K562 (cell line): ENCODE measurements around the gene DDAH2. TPM values are rescaled to one million over a fixed set of nuclear protein-coding genes. Genes with fewer than 3 reads are reported as not detected.
A peak's percentile ranks its signal among the peaks of the same experiment; 100 is the strongest.

Source experiments
- CUX1 ChIP-seq: fragments of 200-800 bp; sonication (Bioruptor generic); IDR thresholded peaks from 2 replicates; pipeline ENCODE4 v1.6.1; 2016; ENCODE audit warnings: missing genetic modification characterization, missing compliant biosample characterization
- ETV6 ChIP-seq, 3 experiments: fragments of 150-350 bp in 1 of 3; sonication (generic) in 1 of 3; formaldehyde crosslinking in 1 of 3; IDR thresholded peaks; 2 replicates each; pipeline versions ENCODE4 v1.6.1 to v1.8.0; 2014 to 2022; ENCODE audit warnings: borderline replicate concordance in 2 of 3, low read depth in 2 of 3, antibody characterized with exemption in 1 of 3, low read length in 1 of 3, mild to moderate bottlenecking in 1 of 3, missing genetic modification reagents in 1 of 3
- IFI16 ChIP-seq: fragments of 250-450 bp; sonication (Bioruptor Pico); IDR thresholded peaks from 2 replicates; pipeline ENCODE4 v2.1.2; 2022; ENCODE audit warnings: mild to moderate bottlenecking, inconsistent platforms
- MEF2D ChIP-seq: conservative IDR thresholded peaks from 2 replicates; pipeline ENCODE4 v1.6.1; 2016; ENCODE audit warnings: low read depth, missing genetic modification characterization, missing compliant biosample characterization
- MYBL2 ChIP-seq, 2 experiments: fragments of 450-650 bp in 1 of 2; sonication (generic) in 1 of 2; formaldehyde crosslinking in 1 of 2; IDR thresholded peaks; 2 replicates each; pipeline versions ENCODE4 v1.6.1 to v1.8.1; 2017 to 2022; ENCODE audit warnings: borderline replicate concordance in 1 of 2, inconsistent platforms in 1 of 2, low read depth in 1 of 2, mild to moderate bottlenecking in 1 of 2, missing genetic modification reagents in 1 of 2, moderate library complexity in 1 of 2
- NR2C1 ChIP-seq, 2 experiments: fragments of 450-650 bp; IDR thresholded peaks; 2 replicates each; pipeline ENCODE4 v1.6.1; 2017; ENCODE audit warnings: mild to moderate bottlenecking in 2 of 2, antibody characterized with exemption in 1 of 2, inconsistent platforms in 1 of 2, missing compliant biosample characterization in 1 of 2, missing genetic modification characterization in 1 of 2
- RB1 ChIP-seq: fragments of 450-650 bp; IDR thresholded peaks from 2 replicates; pipeline ENCODE4 v1.6.1; 2017; ENCODE audit warnings: low read depth, mild to moderate bottlenecking
- RBM22 ChIP-seq: fragments of 200-400 bp; formaldehyde crosslinking; IDR thresholded peaks from 2 replicates; pipeline ENCODE4 v1.6.1; 2018; ENCODE audit warnings: low read length, low read depth; ENCODE audit not compliant: poor library complexity, severe bottlenecking
- SOX6 ChIP-seq: fragments of 450-650 bp; IDR thresholded peaks from 2 replicates; pipeline ENCODE4 v1.6.1; 2014; ENCODE audit warnings: mild to moderate bottlenecking
- ZBTB5 ChIP-seq: fragments of 450-650 bp; IDR thresholded peaks from 2 replicates; pipeline ENCODE4 v1.6.1; 2017; ENCODE audit warnings: antibody characterized with exemption
- ZNF311 ChIP-seq: fragments of 250-450 bp; sonication (Bioruptor Pico); IDR thresholded peaks from 2 replicates; pipeline ENCODE4 v1.4.0; 2020; ENCODE audit warnings: mild to moderate bottlenecking, moderate library complexity
- ZNF347 ChIP-seq: fragments of 450-650 bp; formaldehyde crosslinking; IDR thresholded peaks from 2 replicates; pipeline ENCODE4 v1.4.0; 2020; ENCODE audit warnings: low read depth, mild to moderate bottlenecking, moderate library complexity
- ZNF592 ChIP-seq: fragments of 450-650 bp; IDR thresholded peaks from 2 replicates; pipeline ENCODE4 v1.6.1; 2017; ENCODE audit warnings: antibody characterized with exemption, mild to moderate bottlenecking
- ZNF76 ChIP-seq: fragments of 250-450 bp; sonication (Bioruptor Pico); IDR thresholded peaks from 2 replicates; pipeline ENCODE4 v1.4.0; 2020; ENCODE audit warnings: mild to moderate bottlenecking, moderate library complexity, borderline replicate concordance
- polyA plus RNA-seq, 8 experiments: library from polyadenylated mRNA; depleted of rRNA in 4 of 8; stranded (reverse) in 5 of 8; unstranded in 3 of 8; fragments of >200 nt; fragmentation: Nextera tagmentation in 2 of 8; fragmentation: Illumina TruSeq in 1 of 8; extraction: Ambion mirVana in 2 of 8; extraction: Trizol in 1 of 8; gene quantifications; 2 replicates each; pipeline versions ENCODE4 v1.2.1 to v1.2.3, GENCODE V29; 2011 to 2014; ENCODE audit warnings: inconsistent platforms in 1 of 8, missing spikeins in 1 of 8
- total RNA-seq, 7 experiments: library from RNA; depleted of rRNA in 6 of 7; stranded (reverse); fragments of >200 nt in 6 of 7; fragmentation: Illumina TruSeq in 2 of 7; extraction: Trizol in 2 of 7; gene quantifications; 2 replicates each; pipeline versions ENCODE4 v1.2.1 to v1.2.3, GENCODE V29; 2011 to 2021; ENCODE audit warnings: low replicate concordance in 1 of 7

The DDAH2 gene
- total and polyA plus RNA-seq, 9 of the 15 experiments (the other 6 are each of a cell fraction or from before 2014, with no cell fraction given) = 1.8 to 45.4 (median 21.4) TPM

GRCh38 chr6:31740397-31741223, 11.5 kb upstream of the DDAH2 start (continued):
- no peak for TF ChIP-seq ZNF311 (CRISPR knock-in tag)
- no peak for TF ChIP-seq ZNF347 (CRISPR knock-in tag)
- no peak for TF ChIP-seq MYBL2 (IDR thresholded peaks at IDR 0.05; ENCODE audit: low read depth)
- TF ChIP-seq MYBL2 (CRISPR knock-in tag; IDR thresholded peaks at IDR 0.05; ENCODE audit: borderline replicate concordance) = no peak
- peak; percentile 79; the same call in 1 of the 2 replicates for TF ChIP-seq CUX1 (CRISPR knock-in tag)
- no peak for TF ChIP-seq RB1
- no peak for TF ChIP-seq SOX6
- TF ChIP-seq ZNF76 (CRISPR knock-in tag) = no peak
- TF ChIP-seq IFI16 (CRISPR knock-in tag) = no peak
- TF ChIP-seq ZNF592 = no peak
- no peak for TF ChIP-seq ZBTB5
- no peak for TF ChIP-seq MEF2D (tag)
- TF ChIP-seq NR2C1 (IDR thresholded peaks at IDR 0.05) = no peak
- no peak for TF ChIP-seq NR2C1 (tag; IDR thresholded peaks at IDR 0.05)
- peak; percentile 58 for TF ChIP-seq RBM22
- no peak for TF ChIP-seq ETV6 (IDR thresholded peaks at IDR 0.05; ENCODE audit: borderline replicate concordance in 1 of 2, low read depth in 2 of 2, low read length in 1 of 2)
- TF ChIP-seq ETV6 (CRISPR knock-in tag; IDR thresholded peaks at IDR 0.05; ENCODE audit: borderline replicate concordance) = no peak
